Neural progenitor cell (in vitro differentiated cells): ENCODE measurements around the gene WFS1. TPM values are rescaled to one million over a fixed set of nuclear protein-coding genes. Genes with fewer than 3 reads are reported as not detected.

Source experiments
- DNase-seq: peaks from one replicate; pipeline ENCODE4 v3.0.0-alpha.2; 2016; ENCODE audit warnings: low spot score
- H2AFZ ChIP-seq: fragments of 200-600 bp; sonication (generic); replicated peaks from 2 replicates; pipeline ENCODE4 v1.6.1; 2016; ENCODE audit warnings: antibody characterized with exemption
- H3F3A ChIP-seq: fragments of 200-600 bp; sonication (generic); 2 replicates; pipeline ENCODE4 v1.6.1; 2016; ENCODE audit warnings: antibody characterized with exemption, low read depth
- H3K27ac ChIP-seq: fragments of 200-600 bp; sonication (generic); 2 replicates; pipeline ENCODE4 v1.5.1; 2016; ENCODE audit warnings: mild to moderate bottlenecking
- H3K27me3 ChIP-seq: fragments of 200-600 bp; sonication (generic); 2 replicates; pipeline ENCODE4 v1.6.1; 2016; ENCODE audit warnings: mild to moderate bottlenecking, moderate library complexity
- H3K36me3 ChIP-seq: fragments of 200-600 bp; sonication (generic); 2 replicates; pipeline ENCODE4 v1.5.1; 2016
- H3K4me1 ChIP-seq: fragments of 200-600 bp; sonication (generic); 2 replicates; pipeline ENCODE4 v1.6.1; 2016; ENCODE audit warnings: mixed run types
- H3K4me2 ChIP-seq: fragments of 200-600 bp; sonication (generic); 2 replicates; pipeline ENCODE4 v1.6.1; 2016
- H3K4me3 ChIP-seq: fragments of 200-600 bp; sonication (generic); 2 replicates; pipeline ENCODE4 v1.5.1; 2016
- H3K79me2 ChIP-seq: fragments of 200-600 bp; sonication (generic); 2 replicates; pipeline ENCODE4 v1.6.1; 2016; ENCODE audit warnings: low read depth
- H3K9ac ChIP-seq: fragments of 200-600 bp; sonication (generic); 2 replicates; pipeline ENCODE4 v1.6.1; 2016
- H3K9me3 ChIP-seq: fragments of 200-600 bp; sonication (generic); 2 replicates; pipeline ENCODE4 v1.5.1; 2016; ENCODE audit warnings: low read depth
- H4K20me1 ChIP-seq: fragments of 200-600 bp; sonication (generic); 2 replicates; pipeline ENCODE4 v1.6.1; 2016; ENCODE audit warnings: low read depth
- H3K27ac Mint-ChIP-seq: 3 replicates; pipeline ENCODE4 v1.8.0; 2021; ENCODE audit warnings: mixed read lengths
- H3K27me3 Mint-ChIP-seq: 2 replicates; pipeline ENCODE4 v1.8.0; 2022; ENCODE audit warnings: low read depth, mild to moderate bottlenecking, inconsistent platforms, moderate library complexity, mixed read lengths; ENCODE audit not compliant: insufficient read depth
- H3K36me3 Mint-ChIP-seq: 3 replicates; pipeline ENCODE4 v1.8.0; 2021; ENCODE audit warnings: mixed read lengths
- H3K4me1 Mint-ChIP-seq: 3 replicates; pipeline ENCODE4 v1.8.0; 2021; ENCODE audit warnings: mixed read lengths
- H3K4me3 Mint-ChIP-seq: 3 replicates; pipeline ENCODE4 v1.8.0; 2021; ENCODE audit warnings: mild to moderate bottlenecking, moderate library complexity, mixed read lengths
- H3K9me3 Mint-ChIP-seq: 3 replicates; pipeline ENCODE4 v1.8.0; 2020; ENCODE audit warnings: mixed read lengths
- CTCF ChIP-seq: fragments of 200-600 bp; sonication (generic); IDR thresholded peaks from 2 replicates; pipeline ENCODE4 v1.5.1; 2017; ENCODE audit warnings: antibody characterized with exemption, mild to moderate bottlenecking
- EZH2 ChIP-seq: fragments of 200-600 bp; sonication (generic); IDR thresholded peaks from 2 replicates; pipeline ENCODE4 v1.6.1; 2017; ENCODE audit warnings: antibody characterized with exemption, mild to moderate bottlenecking, moderate library complexity
- EZH2phosphoT487 ChIP-seq: fragments of 200-600 bp; sonication (generic); IDR thresholded peaks from 2 replicates; pipeline ENCODE4 v1.6.1; 2017; ENCODE audit warnings: antibody characterized with exemption
- total RNA-seq: library from RNA; depleted of rRNA; stranded (reverse); fragments of >200 nt; gene quantifications from 2 replicates; pipeline ENCODE4 v1.2.3, GENCODE V29; 2015; ENCODE audit warnings: low replicate concordance

WFS1 gene
- total RNA-seq, 1 donor from 2014 or later = 8.8 TPM

DNA sequence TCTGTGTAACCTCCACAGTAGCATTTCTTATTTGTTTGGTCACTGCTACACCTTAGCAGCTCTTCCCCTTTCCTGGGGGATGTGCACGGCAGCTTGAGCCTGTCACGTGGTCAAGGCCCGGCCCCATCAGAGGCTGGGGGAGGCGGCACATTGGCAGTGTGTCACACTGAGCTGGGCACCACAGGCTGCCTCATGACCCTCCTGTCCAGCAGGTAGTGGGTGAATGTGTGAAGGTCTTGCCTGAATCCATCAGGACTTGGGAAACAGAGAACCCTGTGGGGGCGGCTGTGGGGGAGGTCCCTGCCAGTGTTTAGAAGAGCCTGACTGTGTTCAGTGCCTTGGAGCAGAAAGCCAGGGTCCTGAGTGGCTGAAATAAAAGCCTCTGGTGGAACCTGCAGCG, 33.2 kb downstream of the WFS1 start:
- H3K9ac ChIP-seq = no peak overlapping the region
- no peaks in the 10 kb centered on the region for H3K9me3 ChIP-seq
- no peak overlapping the region for H3K27ac Mint-ChIP-seq
- H3K27me3 ChIP-seq = peaks cover 7% of the 10 kb centered on the region
- no peak overlapping the region for H3K27ac ChIP-seq
- no peak overlapping the region for H3K4me2 ChIP-seq
- H3K79me2 ChIP-seq = no peaks in the 10 kb centered on the region
- no peak for TF ChIP-seq CTCF
- TF ChIP-seq EZH2 = no peak
- no peak for TF ChIP-seq EZH2phosphoT487
- no peak overlapping the region for H2AFZ ChIP-seq
- peaks cover 6% of the 10 kb centered on the region for H3K27me3 Mint-ChIP-seq
- H4K20me1 ChIP-seq = no peaks in the 10 kb centered on the region
- no peaks in the 10 kb centered on the region for H3K9me3 Mint-ChIP-seq
- no peaks in the 10 kb centered on the region for H3K4me1 ChIP-seq
- peaks cover under 1% of the 10 kb centered on the region for H3F3A ChIP-seq
- H3K4me3 Mint-ChIP-seq = no peak overlapping the region
- no peak for DNase-seq
- no peak overlapping the region for H3K4me3 ChIP-seq
- no peaks in the 10 kb centered on the region for H3K36me3 ChIP-seq
- peaks cover 17% of the 10 kb centered on the region for H3K36me3 Mint-ChIP-seq
- H3K4me1 Mint-ChIP-seq = peaks cover 10% of the 10 kb centered on the region

GRCh38 chr4:6303943-6304342, 34.3 kb downstream of the WFS1 start:
- no peaks in the 10 kb centered on the region for H3K36me3 ChIP-seq

GRCh38 chr4:6306299-6306698, 36.6 kb downstream of the WFS1 start:
- Mint-ChIP-seq H3K4me1 (peaks cover 21% of the 10 kb centered on the region), H3K4me3 (peak overlapping the region; percentile 46), H3K27ac (peak overlapping the region; percentile 4), H3K27me3 (peaks cover 20% of the 10 kb centered on the region), H3K36me3 (peaks cover 9% of the 10 kb centered on the region), H3K9me3 (peaks cover 11% of the 10 kb centered on the region)
- Histone ChIP-seq H4K20me1 (no peaks in the 10 kb centered on the region), H3K79me2 (no peaks in the 10 kb centered on the region), H2AFZ (no peak overlapping the region), H3K27ac (no peak overlapping the region), H3K4me1 (no peaks in the 10 kb centered on the region), H3K4me2 (no peak overlapping the region), H3K9ac (no peak overlapping the region), H3F3A (peaks cover 20% of the 10 kb centered on the region), H3K36me3 (no peaks in the 10 kb centered on the region), H3K4me3 (no peak overlapping the region), H3K27me3 (peaks cover 34% of the 10 kb centered on the region), H3K9me3 (no peaks in the 10 kb centered on the region)
- DNase-seq = no peak
- TF ChIP-seq CTCF = no peak
- no peak for TF ChIP-seq EZH2
- no peak for TF ChIP-seq EZH2phosphoT487

More at GRCh38 chr4:6303943-6304342, 34.3 kb downstream of the WFS1 start:
- no peaks in the 10 kb centered on the region for H4K20me1 ChIP-seq
- H3K9ac ChIP-seq = no peak overlapping the region
- peaks cover 13% of the 10 kb centered on the region for H3K4me1 Mint-ChIP-seq
- peaks cover 17% of the 10 kb centered on the region for H3K36me3 Mint-ChIP-seq
- peaks cover 14% of the 10 kb centered on the region for H3K27me3 ChIP-seq
- TF ChIP-seq CTCF = no peak
- TF ChIP-seq EZH2phosphoT487 = no peak
- no peak for TF ChIP-seq EZH2
- H3K4me3 ChIP-seq = no peak overlapping the region
- no peak overlapping the region for H2AFZ ChIP-seq
- no peak overlapping the region for H3K27ac Mint-ChIP-seq
- no peaks in the 10 kb centered on the region for H3K9me3 ChIP-seq
- no peak overlapping the region for H3K4me3 Mint-ChIP-seq
- no peaks in the 10 kb centered on the region for H3K4me1 ChIP-seq
- DNase-seq = no peak
- peaks cover 4% of the 10 kb centered on the region for H3K9me3 Mint-ChIP-seq
- H3K79me2 ChIP-seq = no peaks in the 10 kb centered on the region
- peaks cover 11% of the 10 kb centered on the region for H3F3A ChIP-seq
- peaks cover 9% of the 10 kb centered on the region for H3K27me3 Mint-ChIP-seq
- H3K4me2 ChIP-seq = no peak overlapping the region
- H3K27ac ChIP-seq = no peak overlapping the region
